Smooth muscle cell (in vitro differentiated cells): ENCODE measurements around the gene MED15. TPM values are rescaled to one million over a fixed set of nuclear protein-coding genes. Genes with fewer than 3 reads are reported as not detected.

Experiments used
- DNase-seq: peaks from one replicate; lab custom pipeline; 2025; ENCODE audit not compliant: unreplicated experiment; lab: John Stamatoyannopoulos, UW
- H2AFZ ChIP-seq: fragments of 200-600 bp; sonication (generic); 2 replicates; pipeline ENCODE4 v1.6.0; 2016; ENCODE audit warnings: antibody characterized with exemption, low read depth, mild to moderate bottlenecking
- H3F3A ChIP-seq: fragments of 200-600 bp; sonication (generic); 2 replicates; pipeline ENCODE4 v1.6.0; 2017; ENCODE audit warnings: antibody characterized with exemption, low read depth
- H3K27ac ChIP-seq: fragments of 200-600 bp; sonication (generic); 2 replicates; pipeline ENCODE4 v1.5.1; 2016; ENCODE audit warnings: low read depth, mild to moderate bottlenecking
- H3K27me3 ChIP-seq: fragments of 200-600 bp; sonication (generic); 2 replicates; pipeline ENCODE4 v1.6.1; 2016; ENCODE audit warnings: low read depth, mild to moderate bottlenecking
- H3K36me3 ChIP-seq: fragments of 200-600 bp; sonication (generic); 2 replicates; pipeline ENCODE4 v1.5.1; 2016; ENCODE audit warnings: low read depth
- H3K4me1 ChIP-seq: fragments of 200-600 bp; sonication (generic); 2 replicates; pipeline ENCODE4 v1.5.1; 2016; ENCODE audit warnings: low read depth
- H3K4me2 ChIP-seq: fragments of 200-600 bp; sonication (generic); 2 replicates; pipeline ENCODE4 v1.6.0; 2016; ENCODE audit warnings: mild to moderate bottlenecking
- H3K4me3 ChIP-seq: fragments of 200-600 bp; sonication (generic); 2 replicates; pipeline ENCODE4 v1.5.1; 2016; ENCODE audit warnings: mild to moderate bottlenecking
- H3K79me2 ChIP-seq: fragments of 200-600 bp; sonication (generic); 2 replicates; pipeline ENCODE4 v1.6.0; 2016; ENCODE audit warnings: low read depth, mild to moderate bottlenecking
- H3K9ac ChIP-seq: fragments of 200-600 bp; sonication (generic); 2 replicates; pipeline ENCODE4 v1.6.0; 2016; ENCODE audit warnings: low read depth
- H3K9me3 ChIP-seq: fragments of 200-600 bp; sonication (generic); replicated peaks from 2 replicates; pipeline ENCODE4 v1.5.1; 2016; ENCODE audit warnings: low read depth
- H4K20me1 ChIP-seq: fragments of 200-600 bp; sonication (generic); 2 replicates; pipeline ENCODE4 v1.6.0; 2016; ENCODE audit warnings: low read depth
- WGBS: methylation state at CpG from one replicate; pipeline ENCODE4 v1.1.7; 2016; ENCODE audit warnings: low lambda C conversion rate; 5-methylcytosine and 5-hydroxymethylcytosine counted together
- polyA plus RNA-seq: library from polyadenylated mRNA; unstranded; fragments of >200 nt; fragmentation: Nextera tagmentation; extraction: Ambion mirVana; gene quantifications from 2 replicates; pipeline ENCODE4 v1.2.1, GENCODE V29; 2016
- total RNA-seq: library from RNA; depleted of rRNA; stranded (reverse); fragments of >200 nt; gene quantifications from 2 replicates; pipeline ENCODE4 v1.2.3, GENCODE V29; 2014
- TF ChIP-seq, protein P1 (sequence below): fragments of 200-600 bp; sonication (generic); IDR thresholded peaks from 2 replicates; pipeline ENCODE4 v1.5.1; 2017; ENCODE audit warnings: borderline replicate concordance, mild to moderate bottlenecking, antibody characterized with exemption; ENCODE audit not compliant: insufficient read depth, poor library complexity, severe bottlenecking

MED15 gene
- total and polyA plus RNA-seq, 2 experiments from 2014 or later, result 25.3 to 70.5 TPM

DNA sequence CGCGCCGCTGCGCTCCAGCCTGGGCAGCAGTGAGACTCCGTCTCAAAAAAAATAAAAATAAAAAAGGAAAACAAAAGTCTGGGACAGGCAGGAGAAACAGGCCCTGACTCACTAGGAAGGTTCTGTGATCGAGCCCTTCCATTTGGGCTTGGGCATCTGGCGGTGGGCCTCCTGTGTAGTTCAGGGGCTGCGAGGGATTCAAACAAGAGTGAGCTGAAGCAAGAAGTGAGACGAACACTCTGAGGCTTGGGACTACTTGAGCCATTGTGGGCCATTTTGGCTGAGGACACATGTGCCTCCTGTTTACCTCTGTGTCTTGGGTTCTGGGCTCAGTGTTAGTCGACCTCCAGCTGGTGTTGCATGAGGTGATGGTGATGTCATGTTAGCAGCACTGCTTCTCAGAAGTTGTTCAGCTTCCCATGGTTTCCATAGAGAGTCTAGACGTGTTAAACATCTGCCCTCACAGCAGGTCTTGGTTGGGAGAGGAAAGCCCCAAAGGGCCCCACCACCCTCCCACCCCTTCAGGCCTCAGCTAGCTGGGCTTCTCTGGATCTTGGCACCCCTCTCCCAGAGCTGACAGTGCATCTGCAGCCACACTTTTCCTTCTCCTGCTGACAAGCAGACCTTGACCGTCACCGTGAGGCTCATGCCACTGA is 57.8 kb downstream of the MED15 start:
- Histone ChIP-seq H3K4me3 (no peak overlapping the region), H3K27me3 (no peaks in the 10 kb centered on the region), H3F3A (peaks cover 30% of the 10 kb centered on the region), H3K36me3 (no peaks in the 10 kb centered on the region), H3K4me2 (no peak overlapping the region), H3K9me3 (no peaks in the 10 kb centered on the region), H3K9ac (no peak overlapping the region), H3K79me2 (peaks cover 27% of the 10 kb centered on the region), H4K20me1 (peaks cover 90% of the 10 kb centered on the region), H3K4me1 (no peaks in the 10 kb centered on the region), H2AFZ (no peak overlapping the region), H3K27ac (peak overlapping the region; percentile 13)
- TF ChIP-seq, protein P1, sequence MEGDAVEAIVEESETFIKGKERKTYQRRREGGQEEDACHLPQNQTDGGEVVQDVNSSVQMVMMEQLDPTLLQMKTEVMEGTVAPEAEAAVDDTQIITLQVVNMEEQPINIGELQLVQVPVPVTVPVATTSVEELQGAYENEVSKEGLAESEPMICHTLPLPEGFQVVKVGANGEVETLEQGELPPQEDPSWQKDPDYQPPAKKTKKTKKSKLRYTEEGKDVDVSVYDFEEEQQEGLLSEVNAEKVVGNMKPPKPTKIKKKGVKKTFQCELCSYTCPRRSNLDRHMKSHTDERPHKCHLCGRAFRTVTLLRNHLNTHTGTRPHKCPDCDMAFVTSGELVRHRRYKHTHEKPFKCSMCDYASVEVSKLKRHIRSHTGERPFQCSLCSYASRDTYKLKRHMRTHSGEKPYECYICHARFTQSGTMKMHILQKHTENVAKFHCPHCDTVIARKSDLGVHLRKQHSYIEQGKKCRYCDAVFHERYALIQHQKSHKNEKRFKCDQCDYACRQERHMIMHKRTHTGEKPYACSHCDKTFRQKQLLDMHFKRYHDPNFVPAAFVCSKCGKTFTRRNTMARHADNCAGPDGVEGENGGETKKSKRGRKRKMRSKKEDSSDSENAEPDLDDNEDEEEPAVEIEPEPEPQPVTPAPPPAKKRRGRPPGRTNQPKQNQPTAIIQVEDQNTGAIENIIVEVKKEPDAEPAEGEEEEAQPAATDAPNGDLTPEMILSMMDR, result no peak
- WGBS, result 91% methylated on average over 13 of the region's 13 CpGs
- DNase-seq, result no peak

DNA sequence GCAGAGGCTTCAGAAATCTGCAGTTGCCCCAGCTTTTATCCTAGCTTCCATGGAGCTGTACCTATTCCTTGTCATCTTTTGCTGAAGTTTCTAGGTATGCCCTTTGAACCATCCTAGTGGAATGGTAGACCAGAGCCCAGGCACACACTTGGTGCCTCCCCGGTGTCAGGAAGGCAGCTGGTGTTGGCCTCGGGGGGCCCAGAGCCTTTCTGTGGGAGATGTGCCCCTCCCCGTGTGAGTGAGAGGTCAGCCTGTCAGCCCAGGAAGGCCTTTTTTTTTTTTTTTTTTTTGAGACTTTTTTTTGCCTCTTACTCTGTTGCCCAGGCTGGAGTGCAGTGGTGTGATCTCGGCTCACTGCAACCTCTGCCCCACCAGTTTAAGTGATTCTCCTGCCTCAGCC is 58.4 kb downstream of the MED15 start:
- H3K4me1 ChIP-seq, result no peaks in the 10 kb centered on the region
- peaks cover 22% of the 10 kb centered on the region for H3K79me2 ChIP-seq
- no peak overlapping the region for H2AFZ ChIP-seq
- H4K20me1 ChIP-seq, result peaks cover 90% of the 10 kb centered on the region
- H3K27ac ChIP-seq, result peak overlapping the region; percentile 13
- 97% methylated on average over 4 of the region's 4 CpGs for WGBS
- H3K4me2 ChIP-seq, result no peak overlapping the region
- TF ChIP-seq, protein P1, result no peak
- no peak overlapping the region for H3K9ac ChIP-seq
- no peaks in the 10 kb centered on the region for H3K9me3 ChIP-seq
- DNase-seq, result no peak
- H3F3A ChIP-seq, result peaks cover 32% of the 10 kb centered on the region
- no peaks in the 10 kb centered on the region for H3K27me3 ChIP-seq
- no peaks in the 10 kb centered on the region for H3K36me3 ChIP-seq
- H3K4me3 ChIP-seq, result no peak overlapping the region

DNA sequence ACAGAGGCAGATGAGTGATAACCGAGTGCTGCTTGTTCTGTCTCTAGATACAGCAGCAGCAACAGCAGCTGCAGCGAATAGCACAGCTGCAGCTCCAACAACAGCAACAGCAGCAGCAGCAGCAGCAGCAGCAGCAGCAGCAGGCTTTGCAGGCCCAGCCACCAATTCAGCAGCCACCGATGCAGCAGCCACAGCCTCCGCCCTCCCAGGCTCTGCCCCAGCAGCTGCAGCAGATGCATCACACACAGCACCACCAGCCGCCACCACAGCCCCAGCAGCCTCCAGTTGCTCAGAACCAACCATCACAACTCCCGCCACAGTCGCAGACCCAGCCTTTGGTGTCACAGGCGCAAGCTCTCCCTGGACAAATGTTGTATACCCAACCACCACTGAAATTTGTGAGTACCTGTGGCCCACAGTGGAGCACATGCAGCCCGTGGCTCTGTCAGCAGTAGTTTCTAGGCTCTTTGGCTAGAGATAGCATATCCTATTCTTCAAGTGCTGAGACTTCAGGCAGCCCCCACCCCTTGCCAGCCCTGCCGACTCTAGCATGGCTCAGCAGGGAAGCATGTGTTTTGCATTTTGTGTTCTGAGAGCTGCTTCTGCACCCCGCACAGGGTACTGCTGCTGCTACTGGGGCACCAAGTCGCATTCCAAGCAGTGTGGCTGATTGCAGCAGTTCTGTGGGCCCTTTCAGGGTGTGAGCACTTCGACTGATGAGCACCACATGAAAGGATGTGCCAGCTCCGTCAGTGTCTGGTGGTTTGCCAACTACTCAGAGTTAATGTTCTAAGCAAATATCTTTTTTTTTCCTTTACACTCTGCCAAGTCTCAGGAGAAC is 59.2 kb downstream of the MED15 start:
- Histone ChIP-seq H3K4me3 (no peak overlapping the region), H3F3A (peaks cover 37% of the 10 kb centered on the region), H3K27me3 (no peaks in the 10 kb centered on the region), H3K4me1 (no peaks in the 10 kb centered on the region), H3K79me2 (peaks cover 20% of the 10 kb centered on the region), H3K9me3 (no peaks in the 10 kb centered on the region), H3K9ac (no peak overlapping the region), H3K36me3 (no peaks in the 10 kb centered on the region), H3K27ac (peak overlapping the region; percentile 87), H3K4me2 (peak overlapping the region; percentile 41), H4K20me1 (peaks cover 93% of the 10 kb centered on the region), H2AFZ (no peak overlapping the region)
- TF ChIP-seq, protein P1, result no peak
- no peak for DNase-seq
- WGBS, result 86% methylated on average over 14 of the region's 14 CpGs
